NCI-H1436 (cell line): Measurements from ENCODE around the gene LHFPL3.

Source experiments
- DNase-seq: peaks from one replicate; lab custom pipeline; 2025; lab: John Stamatoyannopoulos, UW

Gene LHFPL3

DNA sequence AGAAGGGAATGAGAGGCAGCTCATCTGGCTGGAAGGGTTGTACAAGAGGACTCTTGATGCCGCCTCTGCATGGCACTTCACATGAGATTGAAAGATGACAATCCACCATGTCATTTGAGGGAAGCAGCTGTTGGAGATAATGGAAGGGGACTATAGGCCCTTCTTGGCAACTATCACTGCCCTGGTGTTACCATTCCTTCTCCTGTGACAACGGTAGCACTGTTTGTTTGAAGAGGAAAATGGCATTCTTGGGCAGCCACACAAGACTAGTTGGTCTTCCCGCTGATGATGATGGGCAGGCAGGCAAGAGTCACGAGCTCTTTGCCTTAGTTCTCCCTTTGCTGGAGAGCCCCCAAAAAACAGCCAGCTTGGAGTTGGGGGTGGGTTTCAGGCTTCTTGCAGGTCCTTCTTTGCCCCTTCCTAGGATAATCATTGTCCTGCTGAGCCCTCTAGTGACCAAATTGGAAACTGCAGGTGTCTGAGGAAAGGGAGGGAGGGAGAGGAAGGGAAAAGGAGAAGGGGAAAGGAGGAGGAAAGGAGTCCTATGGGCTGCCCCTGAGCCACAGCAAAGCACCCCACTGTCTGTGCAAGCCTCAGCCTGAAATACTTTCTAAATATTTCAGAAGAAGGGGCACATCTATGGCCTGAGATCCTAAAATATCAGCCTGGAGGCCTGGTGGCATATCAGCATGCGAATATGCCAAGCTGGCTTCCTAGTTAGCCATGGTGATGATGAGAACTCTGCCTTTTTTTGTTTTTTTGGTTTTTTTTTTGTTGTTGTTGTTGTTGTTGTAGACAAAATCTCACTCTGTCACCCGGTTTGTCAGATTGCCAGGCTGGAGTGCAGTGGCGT is 520.0 kb downstream of the LHFPL3 start:
- DNase-seq: peak; percentile 51

- DNase-seq: no peak
These were observed 522.0 kb downstream of the LHFPL3 start for GRCh38 chr7:104850374-104850773.

GRCh38 chr7:104851268-104851667 is 522.9 kb downstream of the LHFPL3 start:
- no peak for DNase-seq

GRCh38 chr7:104852386-104852785 is 524.0 kb downstream of the LHFPL3 start:
- no peak for DNase-seq

- no peak for DNase-seq
These were observed 527.5 kb downstream of the LHFPL3 start for GRCh38 chr7:104855861-104856260.

DNA sequence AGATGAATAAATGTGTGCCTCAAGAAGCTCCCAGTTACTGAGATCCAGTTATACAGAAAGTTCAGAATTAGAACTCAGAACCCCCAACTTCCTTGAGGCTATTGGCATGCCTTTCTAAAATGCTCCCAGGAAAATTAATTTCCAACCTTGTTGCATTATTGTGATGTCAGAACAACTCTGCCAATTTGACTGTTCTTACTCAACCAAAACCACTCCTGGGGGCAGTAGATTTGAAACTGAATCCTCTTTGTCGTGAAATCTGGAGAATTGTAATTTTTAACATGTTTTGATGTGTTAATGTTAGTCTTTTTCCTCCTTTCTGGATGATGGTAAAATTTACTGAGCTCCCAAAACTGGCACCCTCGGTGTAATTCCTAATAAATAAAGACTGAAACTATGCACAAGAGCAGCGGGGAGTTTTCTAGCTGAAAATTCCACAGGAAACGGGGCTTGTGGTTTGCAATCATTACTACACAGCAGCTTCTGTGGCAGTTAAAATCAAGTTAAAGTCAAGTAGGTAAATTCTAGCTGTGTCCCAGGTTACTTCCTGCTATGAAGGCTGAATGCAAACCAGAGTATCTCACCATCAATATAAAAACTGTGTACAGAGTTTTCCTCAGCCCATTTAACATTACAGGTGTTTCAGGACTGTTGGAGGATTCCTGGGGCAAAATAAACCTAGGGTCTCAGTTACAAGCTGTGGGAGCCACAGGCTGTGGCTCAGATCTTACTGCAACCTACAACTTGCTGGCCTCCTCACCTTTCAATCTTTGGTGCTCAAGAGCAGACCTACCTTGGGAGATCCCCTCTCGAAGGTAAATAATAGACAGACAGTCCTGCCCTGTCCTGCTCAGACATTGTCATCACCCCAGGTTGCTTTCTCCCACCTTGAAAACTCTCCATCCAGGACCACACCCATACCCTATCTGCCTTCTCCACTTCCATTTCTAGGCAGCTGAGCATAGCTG is 529.3 kb downstream of the LHFPL3 start:
- DNase-seq: no peak

- no peak for DNase-seq
These were observed 531.5 kb downstream of the LHFPL3 start for GRCh38 chr7:104859754-104860426.

GRCh38 chr7:104861729-104862390 is 533.5 kb downstream of the LHFPL3 start:
- DNase-seq: no peak

DNA sequence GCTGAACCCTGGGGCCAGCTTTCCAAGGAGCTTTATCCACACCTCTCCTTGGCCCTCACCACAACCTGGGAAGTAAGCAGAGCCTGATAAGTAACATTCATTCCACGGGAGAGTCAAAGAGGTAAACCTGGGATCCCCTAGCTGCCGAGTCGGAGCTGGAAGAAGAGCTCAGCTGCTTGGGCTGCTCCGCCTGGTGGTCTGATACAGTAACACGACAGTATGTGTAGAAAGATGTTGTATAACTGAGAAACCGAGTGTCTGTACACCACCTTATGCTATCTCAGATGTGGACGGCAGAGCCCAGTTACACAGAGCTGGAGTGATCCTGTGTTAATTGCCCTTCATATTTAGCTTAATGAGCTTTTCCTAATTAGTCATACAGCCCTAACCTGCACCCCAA is 534.3 kb downstream of the LHFPL3 start:
- no peak for DNase-seq

DNA sequence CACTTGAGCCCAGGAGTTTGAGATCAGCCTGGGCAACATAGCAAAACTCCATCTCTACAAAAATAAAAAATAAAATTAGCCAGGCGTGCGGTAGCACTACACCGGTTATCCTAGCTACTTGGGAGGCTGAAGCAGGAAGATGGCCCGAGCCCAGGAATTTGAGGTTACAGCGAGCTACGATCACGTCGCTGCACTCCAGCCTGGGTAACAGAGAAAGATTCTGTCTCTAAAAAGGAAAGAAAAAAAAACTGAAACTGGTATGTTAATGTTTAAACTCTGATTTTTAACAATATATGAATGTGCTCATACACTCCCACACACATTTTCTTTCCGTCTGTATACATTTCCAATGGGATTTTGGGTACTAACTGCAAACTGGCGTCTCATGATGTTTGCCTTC is 545.0 kb downstream of the LHFPL3 start:
- DNase-seq: no peak

- no peak for DNase-seq
These were observed 550.2 kb downstream of the LHFPL3 start for GRCh38 chr7:104878577-104878976.

DNA sequence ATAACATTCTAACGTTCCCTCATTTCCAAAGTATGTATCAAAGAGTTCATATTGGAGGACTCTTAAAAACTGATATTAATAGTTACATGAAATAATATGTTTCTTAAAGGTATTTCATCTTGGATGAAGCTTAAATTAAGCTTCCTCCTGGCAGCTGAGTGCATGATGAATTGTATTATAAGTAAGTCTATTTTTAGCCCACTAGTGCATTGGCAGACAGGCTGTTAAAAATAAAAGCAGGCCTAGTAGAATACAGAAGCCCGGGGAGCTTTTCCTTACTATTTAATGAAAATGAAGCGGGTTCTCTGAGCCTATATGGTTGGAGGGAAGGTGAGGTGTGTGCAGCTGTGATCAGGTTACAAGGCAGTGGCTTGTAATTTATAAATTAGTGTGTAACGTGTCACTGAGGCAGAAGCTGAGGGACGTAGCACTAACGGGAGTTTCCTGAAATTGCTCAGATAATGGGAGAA is 554.9 kb downstream of the LHFPL3 start:
- DNase-seq: no peak

- DNase-seq: peak; percentile 49
These were observed 555.5 kb downstream of the LHFPL3 start for GRCh38 chr7:104883718-104884452.

- DNase-seq: no peak
These were observed 558.2 kb downstream of the LHFPL3 start for GRCh38 chr7:104886651-104887050.

DNA sequence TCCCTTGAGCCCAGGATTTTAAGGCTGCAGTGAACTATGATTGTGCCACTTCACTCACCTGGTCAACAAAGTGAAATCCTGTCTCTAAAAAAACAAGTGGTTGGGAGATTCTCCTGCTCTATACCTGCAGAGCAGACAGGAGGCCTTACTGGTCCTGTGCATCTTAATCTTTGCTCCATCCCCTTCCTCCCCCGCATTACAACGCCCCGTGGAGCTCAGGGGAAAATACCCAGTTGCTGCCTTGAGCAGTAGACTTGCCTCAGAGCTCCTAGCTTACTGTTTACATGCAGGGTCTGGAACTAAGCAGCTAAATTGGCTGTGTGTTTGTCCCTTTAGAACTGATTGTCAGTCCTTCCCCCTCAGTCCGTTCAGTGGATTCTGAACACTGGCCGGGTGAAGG is 561.8 kb downstream of the LHFPL3 start:
- no peak for DNase-seq

GRCh38 chr7:104891949-104892348 is 563.5 kb downstream of the LHFPL3 start:
- DNase-seq: no peak

GRCh38 chr7:104894314-104894713 is 565.9 kb downstream of the LHFPL3 start:
- DNase-seq: no peak

DNA sequence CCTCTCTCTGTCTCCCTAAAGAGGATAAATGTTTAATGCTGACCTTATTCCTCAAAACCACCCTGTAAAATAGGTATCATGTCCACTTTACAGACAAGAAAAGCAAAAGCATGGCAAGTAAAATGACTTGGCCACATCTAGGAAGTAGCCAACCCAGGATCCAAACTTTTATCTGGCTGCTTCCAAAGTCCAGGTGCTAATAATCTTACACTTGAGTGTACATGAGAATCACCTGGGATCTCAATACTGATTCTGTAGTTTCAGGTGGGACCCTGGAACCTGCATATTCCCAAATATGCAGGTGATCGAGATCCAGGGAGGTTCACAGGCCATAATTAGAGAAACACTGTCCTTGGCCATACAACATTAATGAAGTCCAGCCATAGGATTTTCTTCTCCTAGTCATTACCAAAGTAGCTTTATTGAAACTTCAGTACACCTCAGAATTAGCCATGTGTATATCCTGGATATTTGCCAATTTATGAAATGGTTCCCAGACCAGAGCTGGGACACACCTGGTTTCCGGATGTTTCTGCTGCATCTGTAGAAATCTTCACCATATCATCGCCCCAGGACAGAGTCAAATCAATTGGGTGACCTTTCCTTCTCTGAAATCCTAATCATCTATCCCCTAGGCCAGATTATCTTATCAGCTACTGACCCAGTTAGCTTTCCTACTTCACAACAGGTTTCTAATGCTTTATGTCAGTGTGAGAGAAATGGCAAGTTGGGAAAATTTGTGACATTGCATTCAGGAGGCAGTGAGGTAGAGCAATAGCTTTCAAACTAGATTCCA is 566.5 kb downstream of the LHFPL3 start:
- no peak for DNase-seq

GRCh38 chr7:104895522-104896236 is 567.3 kb downstream of the LHFPL3 start:
- no peak for DNase-seq
